ENCODE data around the gene PLEKHS1.
"Not testable (repeated sequence)": the region's sequence is repeated elsewhere in the genome, so short reads cannot be mapped to it uniquely, and the experiment has no call there.

PLEKHS1 gene

DNA sequence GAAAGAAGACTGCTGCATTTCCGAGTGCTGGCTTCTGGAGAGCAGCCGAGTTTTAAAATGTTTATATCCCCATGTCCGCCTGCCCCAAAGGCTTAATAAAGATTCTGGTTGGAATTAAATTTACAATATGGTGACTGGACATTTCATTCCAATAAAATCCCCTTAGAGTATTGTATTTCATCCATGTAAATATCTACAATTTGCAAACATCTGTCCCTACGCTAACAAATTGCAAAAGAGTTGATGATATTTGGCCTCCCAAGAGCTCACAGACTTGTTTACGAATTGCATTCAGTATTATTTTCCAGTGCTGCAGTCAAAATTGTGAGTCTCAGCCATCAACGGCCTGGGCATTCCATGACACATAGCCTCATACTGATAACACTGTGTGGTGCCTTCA is 50.1 kb downstream of the PLEKHS1 start:
- TF ChIP-seq, protein P1, sequence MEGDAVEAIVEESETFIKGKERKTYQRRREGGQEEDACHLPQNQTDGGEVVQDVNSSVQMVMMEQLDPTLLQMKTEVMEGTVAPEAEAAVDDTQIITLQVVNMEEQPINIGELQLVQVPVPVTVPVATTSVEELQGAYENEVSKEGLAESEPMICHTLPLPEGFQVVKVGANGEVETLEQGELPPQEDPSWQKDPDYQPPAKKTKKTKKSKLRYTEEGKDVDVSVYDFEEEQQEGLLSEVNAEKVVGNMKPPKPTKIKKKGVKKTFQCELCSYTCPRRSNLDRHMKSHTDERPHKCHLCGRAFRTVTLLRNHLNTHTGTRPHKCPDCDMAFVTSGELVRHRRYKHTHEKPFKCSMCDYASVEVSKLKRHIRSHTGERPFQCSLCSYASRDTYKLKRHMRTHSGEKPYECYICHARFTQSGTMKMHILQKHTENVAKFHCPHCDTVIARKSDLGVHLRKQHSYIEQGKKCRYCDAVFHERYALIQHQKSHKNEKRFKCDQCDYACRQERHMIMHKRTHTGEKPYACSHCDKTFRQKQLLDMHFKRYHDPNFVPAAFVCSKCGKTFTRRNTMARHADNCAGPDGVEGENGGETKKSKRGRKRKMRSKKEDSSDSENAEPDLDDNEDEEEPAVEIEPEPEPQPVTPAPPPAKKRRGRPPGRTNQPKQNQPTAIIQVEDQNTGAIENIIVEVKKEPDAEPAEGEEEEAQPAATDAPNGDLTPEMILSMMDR (IDR thresholded peaks at IDR 0.05; ENCODE audit: low read depth, low read length, missing control alignments), result no peak
- Histone ChIP-seq H3K36me3 (replicated peaks) (no peaks in the 10 kb centered on the region), H3K27me3 (replicated peaks) (no peaks in the 10 kb centered on the region), H3K27ac (no peak overlapping the region), H3K4me3 (ENCODE audit: low read depth, low read length) (no peak overlapping the region)
- in situ Hi-C loops (cut with HindIII; ENCODE audit: low pct_ligation_motif_present, low sequenced_read_pairs), result no loop called here
- no peak for DNase-seq

DNA sequence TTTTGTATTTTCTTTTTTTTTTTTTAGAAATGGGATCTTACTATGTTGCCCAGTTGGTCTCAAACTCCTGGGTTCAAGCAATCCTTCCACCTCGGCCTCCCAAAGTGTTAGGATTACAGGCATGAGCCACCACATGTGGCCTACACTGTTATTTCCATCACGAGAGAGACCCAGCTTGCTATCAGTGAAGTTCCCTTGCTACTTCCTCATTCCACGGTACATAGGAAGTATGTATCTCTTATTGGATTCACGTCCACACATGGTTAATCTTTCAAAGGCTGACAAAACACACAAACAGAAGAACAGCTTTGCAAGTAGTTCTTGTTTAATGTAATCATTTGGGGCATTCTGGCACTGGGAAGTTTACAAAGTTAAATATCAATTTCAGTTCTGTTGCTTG is 51.5 kb downstream of the PLEKHS1 start:
- no peak overlapping the region for H3K4me3 ChIP-seq (ENCODE audit: low read depth, low read length)
- no peak for DNase-seq
- TF ChIP-seq, protein P1 (IDR thresholded peaks at IDR 0.05; ENCODE audit: low read depth, low read length, missing control alignments), result no peak
- H3K27ac ChIP-seq, result no peak overlapping the region
- in situ Hi-C loops (cut with HindIII; ENCODE audit: low pct_ligation_motif_present, low sequenced_read_pairs), result no loop called here
- H3K36me3 ChIP-seq (replicated peaks), result no peaks in the 10 kb centered on the region
- no peaks in the 10 kb centered on the region for H3K27me3 ChIP-seq (replicated peaks)

DNA sequence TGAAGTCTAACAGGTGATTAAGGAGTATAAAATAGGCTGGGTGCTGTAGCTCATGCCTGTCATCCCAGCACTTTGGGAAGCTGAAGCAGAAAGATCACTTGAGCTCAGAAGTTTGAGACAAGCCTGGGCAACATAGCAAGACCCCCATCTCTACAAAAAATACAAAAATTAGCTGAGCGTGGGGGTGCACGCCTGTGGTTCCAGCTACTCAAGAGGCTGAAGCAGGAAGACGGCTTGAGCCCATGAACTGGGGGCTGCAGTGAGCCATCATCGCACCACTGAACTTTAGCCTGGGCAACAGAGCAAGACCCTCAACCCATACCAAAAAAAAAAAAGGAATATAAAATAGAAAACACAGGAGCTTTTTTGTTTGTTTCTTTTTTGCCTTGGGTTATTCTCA is 55.0 kb downstream of the PLEKHS1 start:
- in situ Hi-C loops (cut with HindIII; ENCODE audit: low pct_ligation_motif_present, low sequenced_read_pairs), result no loop called here
- TF ChIP-seq, protein P1 (IDR thresholded peaks at IDR 0.05; ENCODE audit: low read depth, low read length, missing control alignments), result no peak
- no peak for DNase-seq

GRCh38 chr10:113808168-113808567 is 56.7 kb downstream of the PLEKHS1 start:
- TF ChIP-seq, protein P1 (IDR thresholded peaks at IDR 0.05; ENCODE audit: low read depth, low read length, missing control alignments), result no peak
- no peak overlapping the region for H3K4me3 ChIP-seq (ENCODE audit: low read depth, low read length)
- no peak overlapping the region for H3K27ac ChIP-seq
- H3K27me3 ChIP-seq (replicated peaks), result no peaks in the 10 kb centered on the region
- in situ Hi-C loops (cut with HindIII; ENCODE audit: low pct_ligation_motif_present, low sequenced_read_pairs), result no loop called here
- no peaks in the 10 kb centered on the region for H3K36me3 ChIP-seq (replicated peaks)
- no peak for DNase-seq

More for the DNA sequence above, 55.0 kb downstream of the PLEKHS1 start:
- H3K4me3 ChIP-seq (ENCODE audit: low read depth, low read length), result no peak overlapping the region
- no peaks in the 10 kb centered on the region for H3K36me3 ChIP-seq (replicated peaks)
- no peaks in the 10 kb centered on the region for H3K27me3 ChIP-seq (replicated peaks)
- no peak overlapping the region for H3K27ac ChIP-seq

DNA sequence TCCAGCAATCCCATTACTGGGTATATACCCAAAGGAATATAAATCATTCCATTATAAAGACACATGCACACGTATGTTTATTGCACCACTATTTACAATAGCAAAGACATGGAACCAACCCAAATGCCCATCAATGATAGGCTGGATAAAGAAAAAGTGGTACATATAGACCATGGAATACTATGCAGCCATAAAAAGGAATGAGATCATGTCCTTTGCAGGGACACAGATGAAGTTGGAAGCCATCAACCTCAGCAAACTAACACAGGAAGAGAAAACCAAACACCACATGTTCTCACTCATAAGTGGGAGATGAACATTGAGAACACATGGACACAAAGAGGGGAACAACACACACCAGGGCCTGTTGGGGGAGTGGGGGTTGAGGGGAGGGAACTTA is 63.2 kb downstream of the PLEKHS1 start:
- H3K27me3 ChIP-seq (replicated peaks); H3K27ac ChIP-seq; H3K36me3 ChIP-seq (replicated peaks); H3K4me3 ChIP-seq (ENCODE audit: low read depth, low read length); DNase-seq; in situ Hi-C loops (cut with HindIII; ENCODE audit: low pct_ligation_motif_present, low sequenced_read_pairs): not testable (repeated sequence)

DNA sequence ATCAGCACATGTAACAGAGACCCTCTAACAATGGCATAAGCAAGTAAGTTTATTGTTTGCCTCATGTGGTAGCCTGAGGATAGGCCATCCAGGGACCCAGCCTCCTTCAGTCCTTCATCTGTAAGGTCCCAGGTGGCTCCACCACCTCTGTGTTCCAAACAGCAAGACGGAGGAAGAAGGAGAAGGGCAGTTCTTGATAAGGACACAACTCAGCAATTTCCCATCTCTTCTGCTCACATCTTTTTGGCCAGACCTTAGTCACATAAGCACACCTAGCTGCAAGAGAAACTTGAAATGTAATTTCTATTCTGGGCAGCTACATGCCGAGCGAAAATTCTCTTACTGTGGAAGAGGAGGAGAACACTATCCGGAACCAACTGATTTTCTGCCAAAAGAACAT is 68.5 kb downstream of the PLEKHS1 start:
- no peaks in the 10 kb centered on the region for H3K36me3 ChIP-seq (replicated peaks)
- H3K27ac ChIP-seq, result no peak overlapping the region
- TF ChIP-seq, protein P1 (IDR thresholded peaks at IDR 0.05; ENCODE audit: low read depth, low read length, missing control alignments), result no peak
- no peak for DNase-seq
- in situ Hi-C loops (cut with HindIII; ENCODE audit: low pct_ligation_motif_present, low sequenced_read_pairs), result no loop called here
- H3K4me3 ChIP-seq (ENCODE audit: low read depth, low read length), result no peak overlapping the region
- no peaks in the 10 kb centered on the region for H3K27me3 ChIP-seq (replicated peaks)

All from brain microvascular endothelial cell (primary cell).